ENCODE measurements around the gene SART3.

SART3 gene

GRCh38 chr12:108598553-108599250, 37.7 kb upstream of the SART3 start:
- Histone ChIP-seq H2AK5ac (ENCODE audit: low read length, severe bottlenecking) (no peak overlapping the region), H2BK15ac (ENCODE audit: low read depth, poor library complexity, severe bottlenecking) (no peak overlapping the region), H3K4me2 (ENCODE audit: low read length, poor library complexity, severe bottlenecking) (no peak overlapping the region), H4K8ac (ENCODE audit: low read length) (peak overlapping the region; percentile 76), H2BK120ac (ENCODE audit: low read depth, low read length) (peak overlapping the region; percentile 12), H4K91ac (ENCODE audit: low read length) (peak overlapping the region; percentile 44), H3K4me1 (ENCODE audit: control insufficient read depth, insufficient read depth, low read depth, low read length) (peaks cover 8% of the 10 kb centered on the region), H3K27ac (ENCODE audit: low read length, poor library complexity, severe bottlenecking) (no peak overlapping the region), H3K14ac (ENCODE audit: low read length in 2 of 2) (peak overlapping the region in 1 of 2 experiments; percentile 26), H3K27me3 (ENCODE audit: control insufficient read depth in 1 of 2, insufficient read depth in 1 of 2, low read length in 2 of 2) (no peaks in the 10 kb centered on the region), H3K4ac (ENCODE audit: low read depth in 1 of 2, low read length in 2 of 2) (peak overlapping the region; percentile 69 to 81), H3K18ac (ENCODE audit: low read depth in 1 of 2, low read length in 2 of 2) (peak overlapping the region; percentile 5 to 68), H3K9me3 (ENCODE audit: control insufficient read depth, low read length) (no peaks in the 10 kb centered on the region), H2AFZ (ENCODE audit: low read depth, low read length) (no peak overlapping the region), H3K4me3 (ENCODE audit: insufficient read depth in 1 of 2, low read depth in 1 of 2, low read length in 2 of 2) (peak overlapping the region in 1 of 2 experiments; percentile 66), H3K23ac (ENCODE audit: low read length in 2 of 2) (no peak overlapping the region), H2BK12ac (ENCODE audit: low read length in 2 of 2) (peak overlapping the region; percentile 7 to 88), H2BK5ac (ENCODE audit: low read depth, low read length, poor library complexity, severe bottlenecking) (no peak overlapping the region), H3K79me1 (replicated peaks; ENCODE audit: low read length, poor library complexity, severe bottlenecking) (no peaks in the 10 kb centered on the region), H3K9ac (ENCODE audit: low read length) (peak overlapping the region; percentile 81), H3K36me3 (ENCODE audit: control insufficient read depth in 1 of 2, insufficient read depth in 2 of 2, low read depth in 1 of 2, low read length in 2 of 2) (peaks cover 0 to 13% of the 10 kb centered on the region in 2 experiments)
- 95% methylated on average over 11 of the region's 11 CpGs for WGBS
- no peak for DNase-seq

GRCh38 chr12:108597559-108598471, 36.8 kb upstream of the SART3 start, which contains the start of gene TMEM119:
Gene TMEM119, minus strand, starts transcription at chr12:108598084. Its CDS starts 5,701 bp downstream, at chr12:108592383.
- H2BK5ac ChIP-seq (ENCODE audit: low read depth, low read length, poor library complexity, severe bottlenecking), result no peak within 1 kb of the TSS
- no peak within 1 kb of the TSS for H3K27ac ChIP-seq (ENCODE audit: low read length, poor library complexity, severe bottlenecking)
- H2AK5ac ChIP-seq (ENCODE audit: low read length, severe bottlenecking), result no peak within 1 kb of the TSS
- no peak within 1 kb of the TSS for H3K4me2 ChIP-seq (ENCODE audit: low read length, poor library complexity, severe bottlenecking)
- peak within 1 kb of the TSS; percentile 69 to 81 for H3K4ac ChIP-seq (ENCODE audit: low read depth in 1 of 2, low read length in 2 of 2)
- H3K9ac ChIP-seq (ENCODE audit: low read length), result peak within 1 kb of the TSS; percentile 90
- peak within 1 kb of the TSS; percentile 63 for H2BK15ac ChIP-seq (ENCODE audit: low read depth, poor library complexity, severe bottlenecking)
- peak within 1 kb of the TSS; percentile 76 for H4K8ac ChIP-seq (ENCODE audit: low read length)
- no peaks in the 10 kb centered on the region for H3K9me3 ChIP-seq (ENCODE audit: control insufficient read depth, low read length)
- H2AFZ ChIP-seq (ENCODE audit: low read depth, low read length), result peak within 1 kb of the TSS; percentile 68
- peak within 1 kb of the TSS; percentile 69 to 98 for H2BK12ac ChIP-seq (ENCODE audit: low read length in 2 of 2)
- H2BK120ac ChIP-seq (ENCODE audit: low read depth, low read length), result peak within 1 kb of the TSS; percentile 74
- H4K91ac ChIP-seq (ENCODE audit: low read length), result peak within 1 kb of the TSS; percentile 65
- peaks cover 2% of the 10 kb centered on the region for H3K4me1 ChIP-seq (ENCODE audit: control insufficient read depth, insufficient read depth, low read depth, low read length)
- WGBS, result 41% methylated on average over 18 of the region's 27 CpGs
- DNase-seq, result peak; percentile 79
- H3K36me3 ChIP-seq (ENCODE audit: control insufficient read depth in 1 of 2, insufficient read depth in 2 of 2, low read depth in 1 of 2, low read length in 2 of 2), result peaks cover 0 to 18% of the 10 kb centered on the region in 2 experiments
- H3K27me3 ChIP-seq (ENCODE audit: control insufficient read depth in 1 of 2, insufficient read depth in 1 of 2, low read length in 2 of 2), result no peaks in the 10 kb centered on the region
- no peaks in the 10 kb centered on the region for H3K79me1 ChIP-seq (replicated peaks; ENCODE audit: low read length, poor library complexity, severe bottlenecking)
- H3K18ac ChIP-seq (ENCODE audit: low read depth in 1 of 2, low read length in 2 of 2), result peak within 1 kb of the TSS; percentile 68 to 97
- H3K23ac ChIP-seq (ENCODE audit: low read length in 2 of 2), result no peak within 1 kb of the TSS
- H3K14ac ChIP-seq (ENCODE audit: low read length in 2 of 2), result peak within 1 kb of the TSS in 1 of 2 experiments; percentile 98
- H3K4me3 ChIP-seq (ENCODE audit: insufficient read depth in 1 of 2, low read depth in 1 of 2, low read length in 2 of 2), result peak within 1 kb of the TSS in 1 of 2 experiments; percentile 100

GRCh38 chr12:108596854-108597558, 36.0 kb upstream of the SART3 start:
- no peak for DNase-seq
- H3K18ac ChIP-seq (ENCODE audit: low read depth in 1 of 2, low read length in 2 of 2), result peak overlapping the region; percentile 68 to 97
- peak overlapping the region; percentile 57 to 72 for H3K4ac ChIP-seq (ENCODE audit: low read depth in 1 of 2, low read length in 2 of 2)
- peak overlapping the region; percentile 69 to 98 for H2BK12ac ChIP-seq (ENCODE audit: low read length in 2 of 2)
- H3K14ac ChIP-seq (ENCODE audit: low read length in 2 of 2), result peak overlapping the region in 1 of 2 experiments; percentile 98
- peak overlapping the region; percentile 3 for H2AFZ ChIP-seq (ENCODE audit: low read depth, low read length)
- no peak overlapping the region for H3K23ac ChIP-seq (ENCODE audit: low read length in 2 of 2)
- H2BK5ac ChIP-seq (ENCODE audit: low read depth, low read length, poor library complexity, severe bottlenecking), result no peak overlapping the region
- no peaks in the 10 kb centered on the region for H3K27me3 ChIP-seq (ENCODE audit: control insufficient read depth in 1 of 2, insufficient read depth in 1 of 2, low read length in 2 of 2)
- peak overlapping the region in 1 of 2 experiments; percentile 100 for H3K4me3 ChIP-seq (ENCODE audit: insufficient read depth in 1 of 2, low read depth in 1 of 2, low read length in 2 of 2)
- no peak overlapping the region for H2AK5ac ChIP-seq (ENCODE audit: low read length, severe bottlenecking)
- H3K4me2 ChIP-seq (ENCODE audit: low read length, poor library complexity, severe bottlenecking), result no peak overlapping the region
- H2BK15ac ChIP-seq (ENCODE audit: low read depth, poor library complexity, severe bottlenecking), result peak overlapping the region; percentile 63
- H4K91ac ChIP-seq (ENCODE audit: low read length), result peak overlapping the region; percentile 65
- no peaks in the 10 kb centered on the region for H3K79me1 ChIP-seq (replicated peaks; ENCODE audit: low read length, poor library complexity, severe bottlenecking)
- peak overlapping the region; percentile 2 for H4K8ac ChIP-seq (ENCODE audit: low read length)
- peaks cover 0 to 26% of the 10 kb centered on the region in 2 experiments for H3K36me3 ChIP-seq (ENCODE audit: control insufficient read depth in 1 of 2, insufficient read depth in 2 of 2, low read depth in 1 of 2, low read length in 2 of 2)
- H2BK120ac ChIP-seq (ENCODE audit: low read depth, low read length), result peak overlapping the region; percentile 74
- peaks cover 2% of the 10 kb centered on the region for H3K4me1 ChIP-seq (ENCODE audit: control insufficient read depth, insufficient read depth, low read depth, low read length)
- H3K9ac ChIP-seq (ENCODE audit: low read length), result peak overlapping the region; percentile 90
- H3K9me3 ChIP-seq (ENCODE audit: control insufficient read depth, low read length), result no peaks in the 10 kb centered on the region
- 72% methylated on average over 7 of the region's 10 CpGs for WGBS
- H3K27ac ChIP-seq (ENCODE audit: low read length, poor library complexity, severe bottlenecking), result no peak overlapping the region
